ENCODE results near the gene KIF26A.

GRCh38 chr14:104189629-104190335, 51.4 kb downstream of the KIF26A start:
- TF ChIP-seq, protein P1, sequence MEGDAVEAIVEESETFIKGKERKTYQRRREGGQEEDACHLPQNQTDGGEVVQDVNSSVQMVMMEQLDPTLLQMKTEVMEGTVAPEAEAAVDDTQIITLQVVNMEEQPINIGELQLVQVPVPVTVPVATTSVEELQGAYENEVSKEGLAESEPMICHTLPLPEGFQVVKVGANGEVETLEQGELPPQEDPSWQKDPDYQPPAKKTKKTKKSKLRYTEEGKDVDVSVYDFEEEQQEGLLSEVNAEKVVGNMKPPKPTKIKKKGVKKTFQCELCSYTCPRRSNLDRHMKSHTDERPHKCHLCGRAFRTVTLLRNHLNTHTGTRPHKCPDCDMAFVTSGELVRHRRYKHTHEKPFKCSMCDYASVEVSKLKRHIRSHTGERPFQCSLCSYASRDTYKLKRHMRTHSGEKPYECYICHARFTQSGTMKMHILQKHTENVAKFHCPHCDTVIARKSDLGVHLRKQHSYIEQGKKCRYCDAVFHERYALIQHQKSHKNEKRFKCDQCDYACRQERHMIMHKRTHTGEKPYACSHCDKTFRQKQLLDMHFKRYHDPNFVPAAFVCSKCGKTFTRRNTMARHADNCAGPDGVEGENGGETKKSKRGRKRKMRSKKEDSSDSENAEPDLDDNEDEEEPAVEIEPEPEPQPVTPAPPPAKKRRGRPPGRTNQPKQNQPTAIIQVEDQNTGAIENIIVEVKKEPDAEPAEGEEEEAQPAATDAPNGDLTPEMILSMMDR (IDR thresholded peaks at IDR 0.05; ENCODE audit: low read depth, low read length): no peak
- no peak for TF ChIP-seq POLR2A (IDR thresholded peaks at IDR 0.05; ENCODE audit: extremely low read depth, insufficient read length)
- TF ChIP-seq, protein P2, sequence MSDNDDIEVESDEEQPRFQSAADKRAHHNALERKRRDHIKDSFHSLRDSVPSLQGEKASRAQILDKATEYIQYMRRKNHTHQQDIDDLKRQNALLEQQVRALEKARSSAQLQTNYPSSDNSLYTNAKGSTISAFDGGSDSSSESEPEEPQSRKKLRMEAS (IDR thresholded peaks at IDR 0.05; ENCODE audit: low read depth, low read length): no peak
